Urothelium cell line (cell line): ENCODE results near the gene PITPNM1.
"Not testable (repeated sequence)": the region's sequence is repeated elsewhere in the genome, so short reads cannot be mapped to it uniquely, and the experiment has no call there.

Experiments used
- DNase-seq: peaks from one replicate; pipeline ENCODE4 v3.0.0; 2011; ENCODE audit warnings: low spot score, mixed read lengths
- FAIRE-seq: peaks from 2 replicates; lab custom pipeline; 2011; peaks lifted over from hg19 to GRCh38; lab: Jason Lieb, UNC

Gene PITPNM1

DNA sequence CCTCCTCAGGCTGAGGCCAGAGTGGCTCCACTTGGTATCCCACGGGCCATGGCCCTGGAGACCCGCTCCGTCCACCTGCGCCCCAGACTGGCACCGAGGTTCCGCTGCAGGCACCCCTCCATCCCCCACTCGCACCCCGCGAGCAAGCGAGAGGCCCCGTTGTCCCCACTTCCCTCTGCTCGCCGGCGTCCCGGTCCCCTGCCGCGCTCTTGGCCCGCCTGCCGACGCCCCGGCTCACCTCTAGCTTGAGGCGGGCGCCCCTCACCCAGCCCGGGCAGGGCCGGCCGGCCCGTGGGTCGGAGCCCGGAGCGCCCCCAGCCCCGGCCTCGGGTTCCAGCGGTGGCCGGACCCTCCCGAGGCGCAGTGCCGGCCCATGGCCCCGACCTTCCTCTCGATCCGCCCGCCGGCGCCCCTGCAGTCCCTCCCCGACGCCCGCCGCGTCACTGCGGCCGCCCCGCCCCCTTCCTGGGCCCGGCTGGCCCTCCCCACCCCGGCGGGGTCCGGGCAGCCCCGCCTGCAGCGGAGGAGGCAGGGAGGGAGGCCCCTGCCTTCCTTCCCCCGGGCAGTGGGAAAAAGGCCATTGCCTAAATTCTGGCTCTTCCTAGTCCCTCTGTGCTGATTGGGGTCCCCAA lies at the start of gene PITPNM1:
PITPNM1 (minus strand) TSS at position 414 of the 632 bp plus-strand sequence. CDS start 1,183 bp downstream, outside the sequence.
- DNase-seq (peak; percentile 82), FAIRE-seq (no peak)

DNA sequence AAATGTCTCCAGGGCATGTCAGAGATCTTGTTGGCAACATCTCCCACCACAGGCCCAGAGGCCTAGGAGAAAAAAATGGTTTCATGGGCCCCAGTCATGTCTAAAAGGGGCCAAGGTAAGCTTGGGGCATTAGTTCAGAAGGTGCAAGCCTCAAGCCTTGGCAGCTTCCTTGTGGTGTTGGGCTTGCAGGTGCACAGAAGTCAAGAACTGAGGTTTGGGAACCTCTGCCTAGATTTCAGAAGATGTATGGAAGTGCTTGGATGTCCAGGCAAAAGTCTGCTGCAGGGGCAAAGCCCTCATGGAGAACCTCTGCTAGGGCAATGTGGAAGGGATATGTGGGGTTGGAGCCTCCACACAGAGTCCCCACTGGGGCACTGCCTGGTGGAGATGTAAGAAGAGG lies 46.5 kb upstream of the PITPNM1 start:
- not testable (repeated sequence) for DNase-seq, FAIRE-seq

DNA sequence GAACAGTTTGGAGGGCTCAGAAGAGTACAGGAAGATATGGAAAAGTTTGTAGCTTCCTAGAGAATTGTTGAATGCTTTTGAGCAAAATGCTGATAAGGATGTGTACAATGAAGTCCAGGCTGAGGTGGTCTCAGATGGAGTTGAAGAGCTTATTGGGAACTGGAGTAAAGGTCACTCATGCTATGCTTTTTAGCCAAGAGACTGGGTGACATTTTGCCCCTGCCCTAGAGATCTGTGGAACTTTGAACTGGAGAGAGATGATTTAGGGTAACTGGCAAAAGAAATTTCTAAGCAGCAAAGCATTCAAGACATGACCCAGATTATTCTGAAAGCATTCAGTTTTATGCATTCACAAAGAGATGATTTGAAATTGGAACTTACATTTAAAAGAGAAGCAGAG lies 46.0 kb upstream of the PITPNM1 start:
- DNase-seq: no peak
- no peak for FAIRE-seq

DNA sequence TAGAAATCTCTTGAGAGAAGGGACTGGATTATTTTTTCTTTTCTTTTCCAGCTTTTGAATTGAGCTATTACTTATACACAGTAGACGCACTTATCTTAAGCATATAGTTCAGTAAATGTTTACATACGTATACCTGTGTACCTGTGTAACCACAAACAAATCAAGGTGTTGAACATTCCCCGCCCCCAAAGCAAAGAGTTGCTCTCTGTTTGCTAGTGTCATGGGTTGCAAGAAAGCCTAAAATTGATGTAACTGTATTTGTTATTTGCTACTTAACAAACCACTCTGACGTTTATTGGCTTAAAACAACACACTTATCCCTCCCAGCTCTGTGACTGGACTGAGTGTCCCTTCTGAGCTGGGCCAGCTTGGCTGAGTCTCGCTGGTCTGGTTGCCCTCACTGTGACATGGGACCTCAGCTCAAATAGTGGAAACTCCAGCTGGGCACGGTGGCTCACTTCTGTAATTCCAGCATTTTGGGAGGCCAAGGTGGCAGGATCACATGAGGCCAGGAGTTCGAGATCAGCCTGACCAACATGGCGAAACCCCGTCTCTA lies 43.5 kb upstream of the PITPNM1 start:
- DNase-seq: no peak
- FAIRE-seq: no peak

DNA sequence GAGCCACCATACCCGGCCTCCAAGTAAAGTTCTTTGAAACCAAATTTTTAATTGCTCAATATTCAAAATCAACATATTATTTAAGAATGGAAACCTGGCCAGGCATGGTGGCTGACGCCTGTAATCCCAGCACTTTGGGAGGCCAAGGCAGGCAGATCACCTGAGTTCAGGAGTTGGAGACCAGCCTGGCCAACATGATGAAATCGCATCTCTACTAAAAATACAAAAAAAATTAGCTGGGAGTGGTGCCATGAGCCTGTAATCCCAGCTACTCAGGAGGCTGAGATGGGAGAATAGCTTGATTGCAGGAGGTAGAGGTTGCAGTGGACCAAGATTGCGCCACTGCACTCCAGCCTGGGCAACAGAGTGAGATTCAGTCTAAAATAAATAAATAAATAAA lies 42.9 kb upstream of the PITPNM1 start:
- DNase-seq, FAIRE-seq: not testable (repeated sequence)

DNA sequence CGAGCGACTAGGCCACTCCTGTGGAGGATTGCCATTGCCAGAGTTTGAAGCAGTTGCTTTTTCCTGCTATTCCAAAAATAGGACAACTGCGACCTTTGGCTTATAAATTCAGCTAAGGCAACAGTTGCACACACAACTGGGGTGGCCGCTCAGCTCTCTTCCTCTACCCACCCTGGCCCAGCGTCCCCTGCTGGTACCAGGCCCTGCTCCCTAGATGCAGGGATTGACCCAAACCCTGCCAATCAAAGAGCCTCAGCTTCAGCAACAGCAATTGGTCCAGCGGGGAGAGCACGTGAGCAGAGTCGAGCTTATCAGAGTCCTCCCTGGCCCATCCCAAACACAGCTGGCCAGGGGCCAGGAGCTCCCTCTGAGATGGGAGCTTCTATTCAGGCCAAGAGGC lies 40.1 kb upstream of the PITPNM1 start:
- FAIRE-seq: no peak
- no peak for DNase-seq

DNA sequence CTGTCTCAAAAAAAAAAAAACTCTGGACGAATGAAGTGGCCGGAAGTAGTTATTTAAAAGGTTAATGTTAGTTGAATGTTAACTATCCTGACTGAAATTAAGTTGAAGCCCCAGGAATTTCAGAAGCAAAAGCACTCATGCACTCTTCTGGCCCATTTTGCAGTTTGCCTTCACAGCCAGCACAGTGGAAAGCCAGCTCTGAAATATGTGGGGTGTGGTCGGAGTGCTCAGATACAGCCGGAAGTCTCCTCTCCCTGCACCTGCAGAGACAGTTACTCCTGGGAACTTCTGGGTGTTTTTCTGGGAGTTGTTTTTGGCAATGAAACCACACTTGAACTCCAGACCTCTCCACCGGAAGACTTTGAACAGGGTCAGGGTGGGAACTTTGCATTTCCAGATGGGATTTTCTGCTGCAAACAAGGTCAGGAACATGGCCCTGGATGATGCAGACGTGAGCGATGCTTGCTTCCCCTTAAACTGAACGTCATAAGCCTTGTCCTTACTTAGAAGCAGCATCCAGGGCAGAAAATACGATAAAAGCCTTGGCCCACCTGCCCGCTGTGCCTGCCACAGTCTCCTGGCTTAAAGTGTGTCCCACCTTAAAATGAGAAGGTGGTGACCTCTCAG lies 39.6 kb upstream of the PITPNM1 start:
- FAIRE-seq: no peak
- peak; percentile 53 for DNase-seq

DNA sequence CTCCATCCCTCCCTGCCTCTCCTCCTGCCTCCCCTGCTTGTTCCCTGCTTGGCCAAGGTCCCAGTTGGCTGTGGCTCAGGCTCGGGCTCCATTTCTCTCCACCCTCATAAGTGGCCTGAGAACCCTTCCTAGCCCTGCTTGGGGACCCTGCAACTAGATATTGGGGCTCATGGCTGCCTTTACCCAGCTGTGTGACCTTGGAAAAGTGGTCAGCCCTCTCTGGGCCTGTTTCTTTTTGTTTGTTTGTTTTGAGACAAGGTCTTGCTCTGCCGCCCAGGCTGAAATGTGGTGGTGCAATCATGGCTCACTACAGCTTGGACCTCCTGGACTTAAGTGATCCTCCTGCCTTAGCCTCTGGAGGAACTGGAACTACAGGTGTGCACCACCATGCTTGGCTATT lies 38.4 kb upstream of the PITPNM1 start:
- DNase-seq: no peak
- FAIRE-seq: no peak

DNA sequence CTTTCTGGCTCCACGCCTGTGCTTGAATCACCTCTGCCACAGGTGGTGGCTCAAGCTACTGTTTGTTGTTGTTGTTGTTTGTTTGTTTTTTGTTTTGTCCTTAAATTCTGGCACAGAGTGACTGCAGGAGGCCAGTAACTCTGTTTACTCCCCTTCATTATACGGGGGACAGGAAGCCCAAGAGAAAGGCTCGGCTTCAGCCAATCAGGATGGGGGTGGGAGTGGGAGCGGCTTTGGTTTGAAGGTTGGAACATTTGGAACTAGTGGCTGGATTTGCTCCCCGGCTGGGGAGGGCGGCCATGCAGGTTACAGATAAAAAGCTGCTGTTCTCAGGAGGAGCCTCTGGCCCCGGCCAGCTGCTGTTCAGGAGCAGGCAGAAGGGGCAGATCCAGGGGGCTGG lies 37.8 kb upstream of the PITPNM1 start:
- FAIRE-seq: no peak

DNA sequence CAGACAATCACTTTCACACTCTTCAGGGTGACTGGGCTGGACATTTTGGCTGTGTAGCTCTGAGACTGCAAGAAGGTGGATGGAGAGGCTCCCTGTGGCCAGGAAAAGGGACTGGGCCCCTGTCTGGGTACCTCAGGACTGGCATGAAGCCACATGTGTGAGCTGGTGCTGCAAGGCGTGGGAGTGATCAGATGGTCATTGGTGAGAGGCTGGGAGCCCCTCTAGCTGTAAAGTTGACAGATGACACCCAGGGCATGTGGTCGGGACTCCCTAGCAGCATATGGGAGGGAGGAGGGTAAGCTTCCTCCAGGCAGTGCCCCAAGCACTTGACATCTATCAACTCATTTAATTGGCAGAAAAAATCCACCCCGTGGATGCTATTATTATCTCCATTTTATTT lies 37.0 kb upstream of the PITPNM1 start:
- FAIRE-seq (no peak), DNase-seq (no peak)

More for the DNA sequence above, 37.8 kb upstream of the PITPNM1 start:
- no peak for DNase-seq

DNA sequence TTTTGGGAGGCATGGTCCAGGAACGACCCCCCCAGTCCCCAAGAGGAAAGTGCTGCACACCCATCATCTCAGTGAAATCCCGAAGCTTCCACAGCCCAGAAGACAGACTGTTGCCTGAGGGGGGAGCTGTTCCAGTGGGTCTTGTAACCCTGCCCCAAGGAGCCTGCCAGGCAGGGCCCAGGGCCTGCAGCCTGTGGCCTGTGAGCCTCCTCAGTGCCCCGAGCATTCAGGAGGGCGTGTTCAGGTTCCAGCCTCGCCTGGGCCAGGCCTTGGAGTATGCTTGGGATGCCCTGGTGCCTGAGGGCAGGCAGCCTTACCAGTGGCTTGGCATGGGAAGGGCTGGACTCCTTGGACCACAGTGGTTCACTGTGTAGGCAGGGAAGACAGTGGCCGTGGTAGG lies 36.0 kb upstream of the PITPNM1 start:
- DNase-seq (no peak), FAIRE-seq (no peak)

DNA sequence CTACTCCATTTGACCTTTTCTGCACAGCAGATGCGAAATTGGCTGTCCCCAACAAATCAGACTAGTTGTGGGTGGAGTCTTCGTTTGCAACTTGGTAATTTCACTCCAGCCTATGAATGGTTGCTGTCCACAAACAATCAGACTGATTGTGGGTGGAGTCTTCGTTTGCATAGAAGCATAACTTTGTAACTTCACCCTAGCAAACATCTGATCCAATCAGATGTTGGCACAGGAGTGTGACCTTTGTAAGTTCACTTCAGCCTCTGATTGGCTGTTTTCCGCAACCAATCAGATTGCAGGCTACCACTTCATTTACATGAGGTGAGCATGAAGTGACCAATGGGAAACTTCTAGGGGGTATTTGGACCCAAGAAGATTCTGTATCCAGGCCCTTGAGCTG lies 34.4 kb upstream of the PITPNM1 start:
- DNase-seq (no peak), FAIRE-seq (no peak)

DNA sequence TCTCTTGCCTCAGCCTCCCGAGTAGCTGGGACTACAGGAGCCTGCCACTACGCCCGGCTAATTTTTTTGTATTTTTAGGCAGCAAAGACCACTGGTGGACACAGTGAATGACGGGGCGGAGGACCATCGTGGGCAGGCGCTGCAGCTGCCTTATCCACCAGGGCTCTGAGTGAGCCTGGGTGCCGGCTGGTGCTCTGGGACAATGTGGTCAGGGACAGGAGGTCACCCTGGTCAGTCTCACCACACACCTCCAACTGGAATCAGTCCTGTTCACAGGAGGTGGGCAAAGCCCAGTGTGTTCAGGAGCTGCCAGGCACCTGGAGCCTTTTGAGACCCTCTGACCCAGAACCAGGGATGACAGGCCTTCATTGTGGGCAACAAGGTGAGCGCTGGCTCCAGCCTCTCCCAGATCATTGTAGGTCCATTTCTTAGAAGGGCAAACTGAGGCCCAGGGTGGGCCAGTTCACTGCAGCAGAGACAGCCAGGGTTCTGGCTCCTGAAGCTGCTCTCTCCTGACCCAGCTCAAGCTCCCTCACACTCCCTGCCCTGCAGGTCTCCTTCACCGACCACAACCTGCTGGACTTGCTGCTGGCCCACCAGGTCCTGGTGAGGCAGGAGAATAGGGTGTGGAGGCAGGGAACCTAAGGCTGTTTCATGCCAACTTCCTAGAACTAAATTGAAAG lies 33.8 kb upstream of the PITPNM1 start:
- FAIRE-seq (no peak), DNase-seq (no peak)

DNA sequence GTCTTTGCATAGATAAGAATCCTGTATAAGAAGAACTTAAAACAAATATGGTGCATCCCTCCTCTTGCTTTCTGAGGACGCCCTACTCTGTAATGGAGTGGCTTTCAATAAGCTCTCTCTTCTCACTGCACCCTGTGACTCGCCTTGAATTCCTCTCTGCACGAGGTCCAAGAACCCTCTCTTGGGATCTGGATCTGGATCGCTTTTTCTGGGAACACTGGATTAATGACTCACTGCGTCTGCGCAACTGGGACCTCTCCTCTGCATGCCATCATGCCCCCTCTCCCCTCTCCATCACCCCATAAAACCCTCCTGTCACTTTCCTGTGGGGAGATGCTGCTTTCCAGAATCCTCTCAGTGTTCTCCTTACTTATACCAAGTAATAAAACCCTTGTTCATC lies 33.1 kb upstream of the PITPNM1 start:
- DNase-seq (no peak), FAIRE-seq (no peak)

DNA sequence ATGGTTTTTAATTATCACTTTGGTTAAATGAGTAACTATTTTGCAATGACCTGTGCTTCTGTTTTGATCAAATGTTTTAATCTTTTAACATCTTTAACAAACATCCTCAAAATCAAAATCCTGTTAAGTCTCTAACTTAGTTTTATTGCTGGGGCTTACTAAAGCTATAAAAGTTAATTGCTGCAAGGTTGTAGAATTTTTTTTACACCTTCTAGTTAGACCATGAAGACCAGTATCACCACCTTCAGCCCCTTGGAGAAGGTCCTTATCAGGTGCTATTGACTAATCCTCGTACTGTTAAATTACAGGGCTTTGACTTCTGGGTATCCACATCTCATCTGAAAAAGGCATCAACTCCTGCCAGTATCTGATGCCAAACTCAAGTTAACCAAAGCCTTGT lies 30.4 kb upstream of the PITPNM1 start:
- DNase-seq (no peak), FAIRE-seq (no peak)

DNA sequence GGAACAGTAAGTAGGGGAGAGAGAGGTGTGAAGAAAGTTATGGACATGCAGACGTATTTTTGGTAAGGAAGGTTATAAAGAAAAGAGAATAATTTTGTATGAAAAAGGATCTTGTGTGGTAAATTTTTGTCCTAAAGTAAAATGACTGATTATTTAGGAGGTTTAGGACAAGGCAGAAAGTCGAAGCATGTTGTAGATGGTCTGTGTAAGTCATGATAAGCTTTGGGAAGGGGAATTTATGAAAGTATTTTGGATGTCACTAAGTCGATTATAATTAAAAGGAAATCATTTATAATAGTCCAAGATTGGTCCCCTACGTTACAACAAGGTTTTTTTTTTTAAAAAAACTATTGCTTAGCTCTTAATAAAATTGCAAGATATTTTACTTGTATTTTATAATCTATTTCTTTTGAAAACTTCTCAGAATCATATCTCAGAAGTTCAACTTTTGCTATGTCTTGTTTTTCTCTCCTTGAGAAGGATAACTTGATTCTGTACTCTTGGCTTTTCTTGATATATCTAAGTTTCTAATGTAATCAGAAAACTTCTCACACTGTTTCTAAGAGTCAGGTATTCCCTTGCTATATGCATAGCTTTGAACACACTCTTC lies 29.0 kb upstream of the PITPNM1 start:
- FAIRE-seq: no peak

DNA sequence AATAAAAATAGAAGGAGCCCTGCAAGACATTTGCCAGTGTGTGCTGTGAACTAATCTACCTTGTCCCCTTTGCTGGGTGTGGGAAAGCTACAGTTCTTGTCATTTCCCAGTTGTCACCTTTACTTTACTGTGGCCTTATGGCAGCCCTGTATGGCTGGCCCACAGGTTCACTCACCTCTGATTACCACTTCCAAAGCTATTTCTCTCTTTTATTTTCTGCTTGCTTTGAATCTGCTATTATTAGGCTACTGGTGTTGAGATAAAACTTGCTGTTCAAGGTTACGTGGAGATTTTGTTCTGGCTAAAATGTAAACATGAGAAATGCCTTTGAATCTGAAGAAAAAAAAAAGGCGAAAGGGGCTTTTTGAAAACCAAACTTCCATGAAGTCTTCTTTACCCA lies 27.7 kb upstream of the PITPNM1 start:
- no peak for DNase-seq
- FAIRE-seq: no peak

More for the DNA sequence above, 29.0 kb upstream of the PITPNM1 start:
- no peak for DNase-seq

DNA sequence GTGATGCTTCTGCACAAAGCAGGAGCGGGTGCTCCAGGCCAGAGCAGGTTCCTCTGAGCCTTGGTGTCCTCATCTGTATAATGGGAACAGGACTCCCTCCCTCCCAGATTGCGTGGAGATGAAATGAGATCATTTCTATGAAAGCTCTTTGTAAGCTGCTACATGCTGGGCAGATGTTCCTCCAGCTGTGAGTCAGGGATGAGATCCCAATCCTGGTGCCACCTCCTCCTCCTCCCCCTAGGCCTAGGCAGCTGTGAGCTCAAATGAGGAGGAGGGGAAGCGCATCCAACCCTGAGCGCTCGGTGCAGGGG lies 25.1 kb upstream of the PITPNM1 start:
- FAIRE-seq: no peak
- no peak for DNase-seq

DNA sequence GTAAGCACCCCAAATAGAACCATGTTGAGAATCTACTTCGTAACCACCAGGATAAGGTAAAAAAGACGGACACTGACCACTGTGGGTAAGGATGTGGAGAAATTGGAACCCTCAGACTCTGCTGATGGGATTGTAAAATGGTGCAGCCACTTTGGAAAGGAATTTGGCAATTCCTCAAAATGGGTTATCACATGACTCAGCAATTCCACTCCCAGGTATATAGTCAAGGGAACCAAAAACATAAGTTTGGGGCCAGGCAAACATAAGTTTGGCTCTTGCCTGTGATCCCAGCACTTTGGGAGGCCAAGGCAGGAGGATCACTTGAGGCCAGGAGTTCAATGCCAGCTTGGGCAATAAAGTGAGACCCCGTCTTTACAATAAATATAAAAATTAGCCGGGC lies 23.2 kb upstream of the PITPNM1 start:
- DNase-seq: no peak
- no peak for FAIRE-seq

DNA sequence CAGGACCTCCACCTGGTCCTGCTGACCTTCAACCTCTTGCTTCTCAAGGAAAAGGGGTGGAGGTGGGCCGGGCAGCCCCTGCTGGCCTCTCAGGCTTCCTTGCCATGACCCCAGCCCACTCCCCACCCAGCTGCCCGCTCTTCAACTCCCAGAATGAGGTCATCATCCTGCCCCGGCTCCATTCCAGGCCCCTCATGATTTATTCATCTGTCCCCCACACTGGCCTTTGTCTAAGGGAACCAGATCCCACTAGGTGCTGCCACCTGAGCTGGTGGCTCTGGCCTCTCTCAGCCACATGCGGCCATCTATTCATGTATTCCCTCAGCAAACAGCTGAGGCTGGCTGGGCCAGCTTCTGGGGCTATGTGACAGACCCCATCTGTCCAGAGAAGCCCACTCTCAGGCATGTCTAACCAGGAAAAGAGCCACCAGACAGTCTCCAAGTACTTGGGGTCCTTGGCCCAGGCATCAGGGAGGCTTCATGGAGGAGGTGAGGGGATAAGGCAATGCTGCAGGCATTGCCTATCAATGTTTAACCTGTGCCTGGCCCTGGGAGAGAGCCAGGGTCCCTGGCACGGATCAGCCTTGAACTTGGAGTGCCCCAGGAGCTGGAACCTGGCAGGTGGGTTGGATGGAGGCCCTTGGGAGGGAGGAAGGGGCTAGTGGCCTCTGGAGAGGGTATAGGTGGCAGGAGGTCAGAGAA lies 20.3 kb upstream of the PITPNM1 start:
- no peak for FAIRE-seq
- DNase-seq: no peak

DNA sequence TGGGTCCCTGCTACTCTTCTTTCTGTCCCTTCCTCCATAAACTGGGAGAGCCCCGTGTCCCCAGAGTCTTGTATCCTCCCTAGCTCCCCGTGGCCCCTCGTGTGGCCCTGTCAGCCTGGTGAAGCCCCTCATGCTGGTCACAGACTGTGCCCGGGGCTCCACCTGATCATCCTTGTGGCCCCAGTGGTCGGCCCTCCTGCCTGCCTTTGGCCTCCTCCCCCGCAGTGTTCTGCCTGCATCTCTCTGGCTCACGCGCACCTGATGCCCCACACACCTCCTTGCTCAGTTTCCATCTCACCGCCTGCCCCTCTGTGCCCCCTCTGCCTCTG lies 19.3 kb upstream of the PITPNM1 start:
- no peak for FAIRE-seq

More for the DNA sequence above, 19.3 kb upstream of the PITPNM1 start:
- DNase-seq: no peak
